ENCODE measurements around the gene ADRM1.

- no peak for TF ChIP-seq CTCF (IDR thresholded peaks at IDR 0.05; ENCODE audit: insufficient read depth, low read depth, low read length)
- no peak for TF ChIP-seq EZH2 (IDR thresholded peaks at IDR 0.05; ENCODE audit: insufficient read depth, low read length)
Measured at GRCh38 chr20:62269378-62269777, 33.4 kb upstream of the ADRM1 start.

Data from astrocyte (in vitro differentiated cells and primary cell).